K562 (cell line): Measurements from ENCODE around the gene GFM1. TPM values are rescaled to one million over a fixed set of nuclear protein-coding genes. Genes with fewer than 3 reads are reported as not detected.

Experiments
- CHD1 ChIP-seq: fragments of 200-600 bp; sonication (generic); IDR thresholded peaks from one replicate; pipeline ENCODE4 v1.6.1; 2012; ENCODE audit warnings: mild to moderate bottlenecking, moderate library complexity, low read length, inconsistent platforms
- EP400 ChIP-seq: fragments of 450-650 bp; IDR thresholded peaks from 2 replicates; pipeline ENCODE4 v1.6.1; 2017; ENCODE audit warnings: antibody characterized with exemption, mild to moderate bottlenecking, moderate library complexity
- EWSR1 ChIP-seq: fragments of 450-650 bp; IDR thresholded peaks from 2 replicates; pipeline ENCODE4 v1.6.1; 2018; ENCODE audit warnings: borderline replicate concordance, mild to moderate bottlenecking, low read depth, moderate library complexity; ENCODE audit not compliant: partially characterized antibody
- JUN ChIP-seq, 2 experiments: sonication (generic) in 1 of 2; formaldehyde crosslinking in 1 of 2; IDR thresholded peaks; 2 replicates each; pipeline versions ENCODE4 v1.6.1 to v1.8.0; 2012 to 2022; ENCODE audit warnings: borderline replicate concordance in 2 of 2, mild to moderate bottlenecking in 2 of 2, improper control_type of control experiment in 1 of 2, low read depth in 1 of 2, low read length in 1 of 2, missing genetic modification reagents in 1 of 2
- JUND ChIP-seq, 2 experiments: IDR thresholded peaks; 2 replicates in 1 of 2; 3 replicates in 1 of 2; pipeline ENCODE4 v1.6.1; 2011; ENCODE audit warnings: borderline replicate concordance in 2 of 2, low read depth in 2 of 2, low read length in 2 of 2, improper control_type of control experiment in 1 of 2, missing biosample characterization in 1 of 2, missing genetic modification characterization in 1 of 2, missing genetic modification reagents in 1 of 2
- NFATC3 ChIP-seq: fragments of 450-650 bp; IDR thresholded peaks from 2 replicates; pipeline ENCODE4 v1.6.1; 2017; ENCODE audit warnings: mild to moderate bottlenecking
- NFIC ChIP-seq: fragments of 450-650 bp; IDR thresholded peaks from 2 replicates; pipeline ENCODE4 v1.6.1; 2017; ENCODE audit warnings: mild to moderate bottlenecking, inconsistent platforms
- SMARCC2 ChIP-seq: fragments of 450-650 bp; IDR thresholded peaks from 2 replicates; pipeline ENCODE4 v1.6.1; 2017; ENCODE audit warnings: antibody characterized with exemption, moderate library complexity, mild to moderate bottlenecking, low read depth
- TBL1XR1 ChIP-seq, 2 experiments: IDR thresholded peaks; 2 replicates each; pipeline ENCODE4 v1.6.1; 2012; ENCODE audit warnings: improper control_type of control experiment in 2 of 2, low read length in 2 of 2, mild to moderate bottlenecking in 1 of 2
- ZBTB8A ChIP-seq: fragments of 450-650 bp; IDR thresholded peaks from 2 replicates; pipeline ENCODE4 v1.6.1; 2018; ENCODE audit warnings: mild to moderate bottlenecking, moderate library complexity; ENCODE audit not compliant: partially characterized antibody
- polyA plus RNA-seq, 8 experiments: library from polyadenylated mRNA; depleted of rRNA in 4 of 8; stranded (reverse) in 5 of 8; unstranded in 3 of 8; fragments of >200 nt; fragmentation: Nextera tagmentation in 2 of 8; fragmentation: Illumina TruSeq in 1 of 8; extraction: Ambion mirVana in 2 of 8; extraction: Trizol in 1 of 8; gene quantifications; 2 replicates each; pipeline versions ENCODE4 v1.2.1 to v1.2.3, GENCODE V29; 2011 to 2014; ENCODE audit warnings: inconsistent platforms in 1 of 8, missing spikeins in 1 of 8
- total RNA-seq, 7 experiments: library from RNA; depleted of rRNA in 6 of 7; stranded (reverse); fragments of >200 nt in 6 of 7; fragmentation: Illumina TruSeq in 2 of 7; extraction: Trizol in 2 of 7; gene quantifications; 2 replicates each; pipeline versions ENCODE4 v1.2.1 to v1.2.3, GENCODE V29; 2011 to 2021; ENCODE audit warnings: low replicate concordance in 1 of 7
- TF ChIP-seq, protein P1 (sequence below): fragments of 450-650 bp; IDR thresholded peaks from 2 replicates; pipeline ENCODE4 v1.6.1; 2016; ENCODE audit warnings: mild to moderate bottlenecking, moderate library complexity
- TF ChIP-seq, protein P2 (sequence below): fragments of 450-650 bp; formaldehyde crosslinking; conservative IDR thresholded peaks from 2 replicates; pipeline ENCODE4 v1.4.0; 2022; ENCODE audit warnings: mild to moderate bottlenecking, missing genetic modification characterization
- TF ChIP-seq, protein P3 (sequence below): fragments of 200-800 bp; sonication (Bioruptor generic); IDR thresholded peaks from 2 replicates; pipeline ENCODE4 v1.6.1; 2017; ENCODE audit warnings: missing genetic modification characterization, missing compliant biosample characterization

Gene GFM1
- total and polyA plus RNA-seq, 9 of the 15 experiments (the other 6 are each of a cell fraction or from before 2014, with no cell fraction given): 38.9 to 86.7 (median 64.8) TPM

DNA sequence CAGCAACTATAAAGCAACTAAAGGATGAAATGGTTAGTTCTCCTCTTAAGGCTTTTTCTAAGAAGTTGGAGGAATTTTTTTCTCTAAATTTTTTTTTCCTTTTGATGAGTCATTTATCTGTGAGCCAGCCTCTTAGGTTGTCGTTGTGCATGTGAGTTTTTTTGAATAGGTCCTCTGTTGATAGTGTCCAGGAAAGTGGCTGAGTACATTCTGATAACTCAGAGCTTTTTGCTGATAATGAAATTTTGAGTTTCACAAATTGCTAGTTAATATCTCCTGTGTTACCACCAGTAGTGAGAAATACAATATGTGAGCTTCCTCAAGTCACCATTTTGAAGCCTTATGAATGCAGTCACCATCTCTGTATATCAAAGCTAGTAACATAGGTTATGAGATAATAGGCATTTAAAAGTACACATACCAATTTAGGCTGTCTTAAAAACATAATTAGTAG lies 35.2 kb downstream of the GFM1 start (continued):
- TF ChIP-seq, protein P1, sequence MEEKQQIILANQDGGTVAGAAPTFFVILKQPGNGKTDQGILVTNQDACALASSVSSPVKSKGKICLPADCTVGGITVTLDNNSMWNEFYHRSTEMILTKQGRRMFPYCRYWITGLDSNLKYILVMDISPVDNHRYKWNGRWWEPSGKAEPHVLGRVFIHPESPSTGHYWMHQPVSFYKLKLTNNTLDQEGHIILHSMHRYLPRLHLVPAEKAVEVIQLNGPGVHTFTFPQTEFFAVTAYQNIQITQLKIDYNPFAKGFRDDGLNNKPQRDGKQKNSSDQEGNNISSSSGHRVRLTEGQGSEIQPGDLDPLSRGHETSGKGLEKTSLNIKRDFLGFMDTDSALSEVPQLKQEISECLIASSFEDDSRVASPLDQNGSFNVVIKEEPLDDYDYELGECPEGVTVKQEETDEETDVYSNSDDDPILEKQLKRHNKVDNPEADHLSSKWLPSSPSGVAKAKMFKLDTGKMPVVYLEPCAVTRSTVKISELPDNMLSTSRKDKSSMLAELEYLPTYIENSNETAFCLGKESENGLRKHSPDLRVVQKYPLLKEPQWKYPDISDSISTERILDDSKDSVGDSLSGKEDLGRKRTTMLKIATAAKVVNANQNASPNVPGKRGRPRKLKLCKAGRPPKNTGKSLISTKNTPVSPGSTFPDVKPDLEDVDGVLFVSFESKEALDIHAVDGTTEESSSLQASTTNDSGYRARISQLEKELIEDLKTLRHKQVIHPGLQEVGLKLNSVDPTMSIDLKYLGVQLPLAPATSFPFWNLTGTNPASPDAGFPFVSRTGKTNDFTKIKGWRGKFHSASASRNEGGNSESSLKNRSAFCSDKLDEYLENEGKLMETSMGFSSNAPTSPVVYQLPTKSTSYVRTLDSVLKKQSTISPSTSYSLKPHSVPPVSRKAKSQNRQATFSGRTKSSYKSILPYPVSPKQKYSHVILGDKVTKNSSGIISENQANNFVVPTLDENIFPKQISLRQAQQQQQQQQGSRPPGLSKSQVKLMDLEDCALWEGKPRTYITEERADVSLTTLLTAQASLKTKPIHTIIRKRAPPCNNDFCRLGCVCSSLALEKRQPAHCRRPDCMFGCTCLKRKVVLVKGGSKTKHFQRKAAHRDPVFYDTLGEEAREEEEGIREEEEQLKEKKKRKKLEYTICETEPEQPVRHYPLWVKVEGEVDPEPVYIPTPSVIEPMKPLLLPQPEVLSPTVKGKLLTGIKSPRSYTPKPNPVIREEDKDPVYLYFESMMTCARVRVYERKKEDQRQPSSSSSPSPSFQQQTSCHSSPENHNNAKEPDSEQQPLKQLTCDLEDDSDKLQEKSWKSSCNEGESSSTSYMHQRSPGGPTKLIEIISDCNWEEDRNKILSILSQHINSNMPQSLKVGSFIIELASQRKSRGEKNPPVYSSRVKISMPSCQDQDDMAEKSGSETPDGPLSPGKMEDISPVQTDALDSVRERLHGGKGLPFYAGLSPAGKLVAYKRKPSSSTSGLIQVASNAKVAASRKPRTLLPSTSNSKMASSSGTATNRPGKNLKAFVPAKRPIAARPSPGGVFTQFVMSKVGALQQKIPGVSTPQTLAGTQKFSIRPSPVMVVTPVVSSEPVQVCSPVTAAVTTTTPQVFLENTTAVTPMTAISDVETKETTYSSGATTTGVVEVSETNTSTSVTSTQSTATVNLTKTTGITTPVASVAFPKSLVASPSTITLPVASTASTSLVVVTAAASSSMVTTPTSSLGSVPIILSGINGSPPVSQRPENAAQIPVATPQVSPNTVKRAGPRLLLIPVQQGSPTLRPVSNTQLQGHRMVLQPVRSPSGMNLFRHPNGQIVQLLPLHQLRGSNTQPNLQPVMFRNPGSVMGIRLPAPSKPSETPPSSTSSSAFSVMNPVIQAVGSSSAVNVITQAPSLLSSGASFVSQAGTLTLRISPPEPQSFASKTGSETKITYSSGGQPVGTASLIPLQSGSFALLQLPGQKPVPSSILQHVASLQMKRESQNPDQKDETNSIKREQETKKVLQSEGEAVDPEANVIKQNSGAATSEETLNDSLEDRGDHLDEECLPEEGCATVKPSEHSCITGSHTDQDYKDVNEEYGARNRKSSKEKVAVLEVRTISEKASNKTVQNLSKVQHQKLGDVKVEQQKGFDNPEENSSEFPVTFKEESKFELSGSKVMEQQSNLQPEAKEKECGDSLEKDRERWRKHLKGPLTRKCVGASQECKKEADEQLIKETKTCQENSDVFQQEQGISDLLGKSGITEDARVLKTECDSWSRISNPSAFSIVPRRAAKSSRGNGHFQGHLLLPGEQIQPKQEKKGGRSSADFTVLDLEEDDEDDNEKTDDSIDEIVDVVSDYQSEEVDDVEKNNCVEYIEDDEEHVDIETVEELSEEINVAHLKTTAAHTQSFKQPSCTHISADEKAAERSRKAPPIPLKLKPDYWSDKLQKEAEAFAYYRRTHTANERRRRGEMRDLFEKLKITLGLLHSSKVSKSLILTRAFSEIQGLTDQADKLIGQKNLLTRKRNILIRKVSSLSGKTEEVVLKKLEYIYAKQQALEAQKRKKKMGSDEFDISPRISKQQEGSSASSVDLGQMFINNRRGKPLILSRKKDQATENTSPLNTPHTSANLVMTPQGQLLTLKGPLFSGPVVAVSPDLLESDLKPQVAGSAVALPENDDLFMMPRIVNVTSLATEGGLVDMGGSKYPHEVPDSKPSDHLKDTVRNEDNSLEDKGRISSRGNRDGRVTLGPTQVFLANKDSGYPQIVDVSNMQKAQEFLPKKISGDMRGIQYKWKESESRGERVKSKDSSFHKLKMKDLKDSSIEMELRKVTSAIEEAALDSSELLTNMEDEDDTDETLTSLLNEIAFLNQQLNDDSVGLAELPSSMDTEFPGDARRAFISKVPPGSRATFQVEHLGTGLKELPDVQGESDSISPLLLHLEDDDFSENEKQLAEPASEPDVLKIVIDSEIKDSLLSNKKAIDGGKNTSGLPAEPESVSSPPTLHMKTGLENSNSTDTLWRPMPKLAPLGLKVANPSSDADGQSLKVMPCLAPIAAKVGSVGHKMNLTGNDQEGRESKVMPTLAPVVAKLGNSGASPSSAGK: peak; percentile 62
- TF ChIP-seq, protein P2, sequence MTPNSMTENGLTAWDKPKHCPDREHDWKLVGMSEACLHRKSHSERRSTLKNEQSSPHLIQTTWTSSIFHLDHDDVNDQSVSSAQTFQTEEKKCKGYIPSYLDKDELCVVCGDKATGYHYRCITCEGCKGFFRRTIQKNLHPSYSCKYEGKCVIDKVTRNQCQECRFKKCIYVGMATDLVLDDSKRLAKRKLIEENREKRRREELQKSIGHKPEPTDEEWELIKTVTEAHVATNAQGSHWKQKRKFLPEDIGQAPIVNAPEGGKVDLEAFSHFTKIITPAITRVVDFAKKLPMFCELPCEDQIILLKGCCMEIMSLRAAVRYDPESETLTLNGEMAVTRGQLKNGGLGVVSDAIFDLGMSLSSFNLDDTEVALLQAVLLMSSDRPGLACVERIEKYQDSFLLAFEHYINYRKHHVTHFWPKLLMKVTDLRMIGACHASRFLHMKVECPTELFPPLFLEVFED (CRISPR knock-in tag): no peak
- TF ChIP-seq ZBTB8A (no peak), CHD1 (no peak), EWSR1 (no peak), JUND (IDR thresholded peaks at IDR 0.05; ENCODE audit: borderline replicate concordance, low read depth, low read length) (peak; percentile 92), JUND (tag; IDR thresholded peaks at IDR 0.05; ENCODE audit: borderline replicate concordance, low read depth, low read length) (peak; percentile 85; the same call in 2 of the 3 replicates), JUN (IDR thresholded peaks at IDR 0.05; ENCODE audit: borderline replicate concordance, low read depth, low read length) (peak; percentile 80; the same call in 1 of the 2 replicates), JUN (CRISPR knock-in tag; IDR thresholded peaks at IDR 0.05; ENCODE audit: borderline replicate concordance) (no peak), NFIC (peak; percentile 80), EP400 (peak; percentile 74), NFATC3 (no peak; the same call in 1 of the 2 replicates), TBL1XR1 (IDR thresholded peaks at IDR 0.05; ENCODE audit: low read length in 2 of 2) (peak in 1 of 2 experiments; percentile 87; a peak in 2 of 4 replicates), SMARCC2 (peak; percentile 96)
- TF ChIP-seq, protein P3, sequence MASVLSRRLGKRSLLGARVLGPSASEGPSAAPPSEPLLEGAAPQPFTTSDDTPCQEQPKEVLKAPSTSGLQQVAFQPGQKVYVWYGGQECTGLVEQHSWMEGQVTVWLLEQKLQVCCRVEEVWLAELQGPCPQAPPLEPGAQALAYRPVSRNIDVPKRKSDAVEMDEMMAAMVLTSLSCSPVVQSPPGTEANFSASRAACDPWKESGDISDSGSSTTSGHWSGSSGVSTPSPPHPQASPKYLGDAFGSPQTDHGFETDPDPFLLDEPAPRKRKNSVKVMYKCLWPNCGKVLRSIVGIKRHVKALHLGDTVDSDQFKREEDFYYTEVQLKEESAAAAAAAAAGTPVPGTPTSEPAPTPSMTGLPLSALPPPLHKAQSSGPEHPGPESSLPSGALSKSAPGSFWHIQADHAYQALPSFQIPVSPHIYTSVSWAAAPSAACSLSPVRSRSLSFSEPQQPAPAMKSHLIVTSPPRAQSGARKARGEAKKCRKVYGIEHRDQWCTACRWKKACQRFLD (CRISPR knock-in tag): no peak
